Measurements from ENCODE around the gene TRAPPC8. TPM values are rescaled to one million over a fixed set of nuclear protein-coding genes. Genes with fewer than 3 reads are reported as not detected.
"Not testable (repeated sequence)": the region's sequence is repeated elsewhere in the genome, so short reads cannot be mapped to it uniquely, and the experiment has no call there.

Gene TRAPPC8, protein sequence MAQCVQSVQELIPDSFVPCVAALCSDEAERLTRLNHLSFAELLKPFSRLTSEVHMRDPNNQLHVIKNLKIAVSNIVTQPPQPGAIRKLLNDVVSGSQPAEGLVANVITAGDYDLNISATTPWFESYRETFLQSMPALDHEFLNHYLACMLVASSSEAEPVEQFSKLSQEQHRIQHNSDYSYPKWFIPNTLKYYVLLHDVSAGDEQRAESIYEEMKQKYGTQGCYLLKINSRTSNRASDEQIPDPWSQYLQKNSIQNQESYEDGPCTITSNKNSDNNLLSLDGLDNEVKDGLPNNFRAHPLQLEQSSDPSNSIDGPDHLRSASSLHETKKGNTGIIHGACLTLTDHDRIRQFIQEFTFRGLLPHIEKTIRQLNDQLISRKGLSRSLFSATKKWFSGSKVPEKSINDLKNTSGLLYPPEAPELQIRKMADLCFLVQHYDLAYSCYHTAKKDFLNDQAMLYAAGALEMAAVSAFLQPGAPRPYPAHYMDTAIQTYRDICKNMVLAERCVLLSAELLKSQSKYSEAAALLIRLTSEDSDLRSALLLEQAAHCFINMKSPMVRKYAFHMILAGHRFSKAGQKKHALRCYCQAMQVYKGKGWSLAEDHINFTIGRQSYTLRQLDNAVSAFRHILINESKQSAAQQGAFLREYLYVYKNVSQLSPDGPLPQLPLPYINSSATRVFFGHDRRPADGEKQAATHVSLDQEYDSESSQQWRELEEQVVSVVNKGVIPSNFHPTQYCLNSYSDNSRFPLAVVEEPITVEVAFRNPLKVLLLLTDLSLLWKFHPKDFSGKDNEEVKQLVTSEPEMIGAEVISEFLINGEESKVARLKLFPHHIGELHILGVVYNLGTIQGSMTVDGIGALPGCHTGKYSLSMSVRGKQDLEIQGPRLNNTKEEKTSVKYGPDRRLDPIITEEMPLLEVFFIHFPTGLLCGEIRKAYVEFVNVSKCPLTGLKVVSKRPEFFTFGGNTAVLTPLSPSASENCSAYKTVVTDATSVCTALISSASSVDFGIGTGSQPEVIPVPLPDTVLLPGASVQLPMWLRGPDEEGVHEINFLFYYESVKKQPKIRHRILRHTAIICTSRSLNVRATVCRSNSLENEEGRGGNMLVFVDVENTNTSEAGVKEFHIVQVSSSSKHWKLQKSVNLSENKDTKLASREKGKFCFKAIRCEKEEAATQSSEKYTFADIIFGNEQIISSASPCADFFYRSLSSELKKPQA (N-terminal part only)
- total RNA-seq = 39.3 and 43.4 TPM in 2 replicates

DNA sequence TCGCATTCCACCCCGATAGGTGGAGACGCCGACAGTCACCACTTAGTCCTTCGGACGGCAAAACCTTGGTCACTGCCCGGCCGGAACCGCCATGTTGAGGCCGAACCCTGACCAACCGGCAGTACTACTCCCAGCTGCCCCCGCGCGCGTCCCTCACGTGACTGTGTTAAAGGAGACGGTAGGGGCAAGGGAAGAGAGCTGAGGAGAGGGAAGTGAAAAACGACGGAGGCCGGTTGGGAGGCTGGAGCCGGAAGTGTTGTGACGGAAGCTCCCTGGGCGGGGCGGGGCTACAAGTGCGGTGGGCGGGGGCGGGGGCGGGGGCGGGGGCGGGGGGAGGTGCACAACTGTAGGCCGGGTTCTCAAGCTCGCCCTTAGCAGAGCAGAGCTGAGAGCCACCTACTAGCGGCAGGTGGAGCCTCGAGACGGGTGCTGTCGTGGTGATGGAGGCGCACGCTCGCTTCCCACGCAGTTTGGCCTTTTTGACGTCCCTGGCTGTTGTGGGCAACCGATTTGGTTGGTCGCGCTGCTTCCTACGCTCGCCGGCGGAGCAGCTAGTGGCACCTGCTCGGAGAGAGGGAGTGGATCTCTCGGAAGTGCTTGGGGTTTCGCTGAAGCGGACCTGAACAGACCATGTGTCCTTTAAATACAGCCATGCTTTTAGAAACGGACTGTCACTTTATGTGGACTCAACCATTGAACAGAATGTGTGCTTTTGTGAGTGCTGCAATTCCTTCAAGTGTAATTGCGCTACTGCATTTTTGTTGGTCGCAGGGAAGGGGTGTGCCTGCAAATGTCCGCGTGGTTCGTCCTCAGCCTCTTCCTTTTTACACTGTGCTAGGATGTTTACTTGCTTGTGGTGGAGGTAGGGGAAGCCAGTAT lies at the start of gene TRAPPC8:
TSS of gene TRAPPC8 (minus strand) at position 130 of the 879 bp plus-strand sequence. CDS start 364 bp downstream, outside the sequence.
- intact Hi-C loops (cut with micrococcal nuclease) = loop anchor here (1.0 to 5.0 kb wide), 10 partner anchors 14 to 588 kb away; partner anchors contain the start of gene RNF125

DNA sequence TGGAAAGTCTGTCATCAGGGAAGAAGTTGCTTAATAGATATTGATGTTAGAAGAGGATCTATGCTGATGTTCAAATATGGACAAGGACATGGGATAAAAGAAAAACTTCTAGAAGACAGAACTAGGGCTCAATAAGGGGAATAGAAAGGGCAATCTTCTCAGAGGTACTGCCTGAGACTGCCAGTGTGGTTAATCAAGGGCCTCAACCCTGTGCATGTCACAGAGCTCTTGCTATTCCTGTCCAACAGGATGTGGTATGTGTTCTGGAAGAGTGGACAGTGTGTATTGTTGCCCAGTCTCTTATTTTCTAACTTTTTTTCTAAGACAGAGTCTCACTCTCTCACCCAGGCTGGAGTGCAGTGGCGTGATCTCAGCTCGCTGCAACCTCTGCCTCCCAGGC lies 47.9 kb upstream of the TRAPPC8 start:
- intact Hi-C loops (cut with micrococcal nuclease) = no loop called here

DNA sequence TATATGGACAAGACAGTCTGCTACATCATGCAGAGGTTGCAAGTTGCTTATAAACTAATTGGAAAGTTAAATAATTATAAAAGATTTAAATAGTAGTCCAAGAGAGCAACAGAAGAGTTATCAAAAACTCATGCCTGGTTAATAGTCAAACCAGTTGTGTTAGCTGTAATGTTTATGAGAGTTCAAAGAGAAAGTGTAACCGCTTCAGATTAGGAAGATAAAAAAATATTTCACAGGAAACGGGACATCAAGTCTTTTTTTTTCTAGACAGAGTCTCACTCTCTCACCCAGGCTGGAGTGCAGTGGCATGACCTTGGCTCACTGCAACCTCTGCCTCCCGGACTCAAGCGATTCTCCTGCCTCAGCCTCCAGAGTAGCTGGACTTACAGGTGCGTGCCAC lies 41.0 kb upstream of the TRAPPC8 start:
- intact Hi-C loops (cut with micrococcal nuclease) = loop anchor here (2.0 to 5.0 kb wide), 2 partner anchors 35 to 42 kb away; partner anchors contain the start of genes RNF125 and TRAPPC8

DNA sequence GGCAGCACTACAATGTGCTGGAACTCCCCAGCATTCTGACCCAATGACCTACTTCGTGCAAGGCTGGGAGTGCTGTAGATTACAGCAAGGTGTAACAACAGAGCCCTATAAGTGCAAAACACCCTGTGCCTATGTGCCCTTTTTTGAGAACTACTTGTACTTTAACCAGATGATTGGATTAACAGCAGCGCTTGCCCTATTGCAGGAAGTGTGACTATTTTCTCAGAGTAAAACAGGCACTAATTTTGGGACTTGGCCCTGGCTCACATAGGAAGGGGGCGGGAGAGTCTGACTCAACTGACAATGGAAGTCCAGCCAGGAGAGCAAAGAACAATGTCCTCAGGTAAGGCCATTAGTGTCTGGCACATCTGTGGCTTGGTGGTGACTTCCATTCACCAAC lies 40.1 kb upstream of the TRAPPC8 start:
- intact Hi-C loops (cut with micrococcal nuclease) = loop anchor here (5.0 kb wide), 1 partner anchor 41 kb away; the partner anchor contains the start of gene TRAPPC8

DNA sequence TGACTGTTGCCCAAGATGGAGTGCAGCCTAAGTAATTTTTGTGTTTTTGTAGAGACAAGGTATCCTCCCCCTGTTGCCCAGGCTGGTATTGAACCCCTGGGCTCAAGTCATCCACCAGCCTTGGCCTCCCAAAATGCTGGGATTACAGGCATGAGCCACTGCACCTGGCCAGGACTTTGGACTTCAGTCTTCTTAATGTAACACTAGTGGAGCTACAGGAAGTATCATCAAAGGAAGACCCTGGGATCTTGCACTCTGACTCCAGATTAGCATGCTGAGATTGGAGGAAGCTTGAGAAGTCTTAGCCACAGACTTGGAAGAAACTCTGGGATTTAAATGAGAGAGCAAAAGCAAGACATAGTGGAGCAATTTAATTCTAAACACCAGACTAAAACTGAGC lies 37.9 kb upstream of the TRAPPC8 start:
- intact Hi-C loops (cut with micrococcal nuclease) = loop anchor here (5.0 kb wide), 1 partner anchor 39 kb away; the partner anchor contains the start of gene TRAPPC8

DNA sequence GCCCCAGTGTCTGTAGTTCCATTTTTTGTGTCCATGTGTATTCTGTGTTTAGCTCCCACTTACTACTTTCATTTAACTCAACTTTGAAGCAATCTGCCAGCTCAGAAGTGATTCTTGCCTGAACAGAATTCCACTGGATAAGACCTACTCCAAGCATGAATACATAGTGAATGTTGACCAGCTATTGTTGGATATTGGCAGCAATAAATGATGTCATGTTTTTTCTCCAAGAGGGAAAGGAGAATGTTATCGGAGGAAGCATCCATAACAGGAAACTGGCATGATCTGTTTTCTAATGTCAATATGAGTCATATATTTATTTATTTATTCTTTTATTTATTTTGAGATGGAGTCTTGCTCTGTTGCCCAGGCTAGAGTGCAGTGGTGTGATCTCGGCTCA lies 36.8 kb upstream of the TRAPPC8 start:
- intact Hi-C loops (cut with micrococcal nuclease) = loop anchor here (5.0 kb wide), 1 partner anchor 37 kb away; the partner anchor contains the start of gene TRAPPC8

DNA sequence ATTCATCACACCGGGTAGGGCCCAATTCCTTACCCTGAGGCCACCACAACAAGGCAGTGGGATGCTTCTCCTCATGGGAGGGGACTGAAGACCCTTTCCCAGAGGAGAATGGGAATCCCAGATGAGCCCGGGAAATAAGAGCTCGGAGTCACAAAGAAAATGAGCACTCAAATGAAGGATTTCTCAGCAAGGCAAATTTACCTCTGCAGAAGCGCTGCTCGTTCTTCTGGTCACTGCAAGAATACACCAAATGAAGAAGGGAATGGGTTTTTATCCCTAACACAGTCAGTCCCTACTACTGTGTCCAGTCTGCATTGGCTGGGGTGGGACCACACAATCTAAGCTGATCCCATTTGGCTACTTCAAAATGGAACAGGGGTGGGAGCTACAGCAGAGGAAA lies 35.7 kb upstream of the TRAPPC8 start:
- intact Hi-C loops (cut with micrococcal nuclease) = no loop called here

DNA sequence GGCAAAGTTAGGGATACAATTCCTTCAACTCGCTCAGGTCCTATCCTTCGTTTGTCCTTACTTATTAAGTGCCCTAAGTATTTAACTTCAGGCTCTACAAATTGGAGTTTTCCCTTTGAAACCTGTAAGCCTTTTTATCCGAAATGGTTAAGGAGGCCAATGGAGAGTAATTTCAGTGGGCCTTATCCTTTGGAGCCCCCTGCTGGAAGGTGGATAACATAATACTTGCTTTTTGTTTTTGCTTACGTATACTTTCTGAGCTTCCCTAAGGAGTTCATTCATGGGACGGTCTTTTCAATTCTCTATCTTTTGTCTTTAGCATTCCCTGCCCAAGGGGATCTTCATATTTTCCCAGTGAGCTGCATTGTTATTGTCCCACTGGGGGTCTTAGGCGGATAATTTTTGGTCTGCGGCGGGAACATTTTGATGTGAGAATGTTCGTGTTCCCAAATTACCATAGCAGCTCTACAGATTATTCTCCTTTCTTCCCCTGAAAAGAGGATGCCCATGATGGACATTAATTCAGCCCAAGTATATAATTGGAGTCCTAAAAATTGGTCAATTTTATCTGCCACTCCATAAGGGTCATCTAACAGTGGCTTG lies 34.4 kb upstream of the TRAPPC8 start:
- intact Hi-C loops (cut with micrococcal nuclease) = no loop called here

DNA sequence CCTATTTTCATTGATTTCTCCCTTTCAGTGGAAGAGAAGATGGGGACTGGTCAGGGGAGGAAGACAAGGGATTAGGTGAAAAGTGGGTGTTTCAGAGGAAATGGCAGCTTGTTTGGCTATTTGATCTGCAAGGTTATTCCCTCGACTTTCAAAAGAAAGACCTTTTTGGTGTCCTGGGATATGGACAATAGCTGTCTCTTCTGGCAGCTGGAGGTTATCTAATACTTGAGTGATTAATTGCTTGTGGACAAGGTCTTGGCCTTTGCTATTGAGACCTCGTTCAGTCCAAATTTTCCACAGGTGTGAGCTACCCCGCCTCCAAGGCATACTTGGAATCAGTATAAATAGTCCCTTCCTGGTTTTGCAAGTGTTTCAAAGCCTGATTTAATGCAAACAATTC lies 33.3 kb upstream of the TRAPPC8 start:
- intact Hi-C loops (cut with micrococcal nuclease) = no loop called here

DNA sequence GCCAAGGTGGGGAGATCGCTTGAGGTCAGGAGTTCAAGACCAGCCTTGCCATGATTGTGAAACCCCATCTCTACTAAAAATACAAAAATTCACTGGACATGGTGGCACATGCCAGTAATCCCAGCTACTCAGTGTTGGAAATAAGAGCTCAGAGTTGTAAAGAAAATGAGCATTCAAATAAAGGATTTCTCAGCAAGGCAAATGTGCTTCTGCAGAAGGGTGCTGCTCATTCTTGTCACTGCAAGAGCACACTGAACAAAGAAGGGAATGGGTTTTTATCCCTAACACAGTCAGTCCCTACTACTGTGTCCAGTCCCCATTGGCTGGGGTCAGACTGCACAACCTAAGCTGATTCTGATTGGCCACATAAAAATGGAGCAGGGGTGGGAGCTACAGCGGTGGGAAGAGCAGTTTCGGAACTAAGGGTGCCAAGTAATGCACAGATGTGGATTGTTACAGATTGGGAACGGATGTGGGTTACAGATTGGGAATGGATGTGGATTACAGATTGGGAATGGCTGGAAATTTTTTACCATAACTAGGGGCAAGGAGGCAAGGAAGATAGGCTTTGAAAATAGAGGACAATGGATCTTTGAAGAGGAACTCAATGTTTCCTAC lies 31.1 kb upstream of the TRAPPC8 start:
- intact Hi-C loops (cut with micrococcal nuclease) = no loop called here

DNA sequence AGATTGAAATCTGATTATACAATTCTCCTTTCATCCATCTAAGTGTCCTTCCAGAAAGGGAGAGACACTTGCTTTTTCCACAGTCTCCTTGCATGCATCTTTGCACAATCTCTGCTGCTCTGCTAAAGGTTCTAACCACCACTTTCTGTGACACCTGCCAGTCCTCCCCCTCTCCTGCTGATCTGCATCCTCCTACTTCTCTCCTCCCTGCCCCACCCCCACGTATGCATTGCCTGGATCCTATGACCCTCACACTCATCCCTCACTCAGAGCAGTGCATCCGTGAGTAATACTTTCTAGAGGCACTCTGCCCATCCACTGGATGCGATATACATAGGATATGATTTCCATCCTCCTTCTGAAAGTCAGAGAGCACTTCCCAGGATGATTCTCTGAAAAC lies 27.7 kb upstream of the TRAPPC8 start:
- intact Hi-C loops (cut with micrococcal nuclease) = no loop called here

DNA sequence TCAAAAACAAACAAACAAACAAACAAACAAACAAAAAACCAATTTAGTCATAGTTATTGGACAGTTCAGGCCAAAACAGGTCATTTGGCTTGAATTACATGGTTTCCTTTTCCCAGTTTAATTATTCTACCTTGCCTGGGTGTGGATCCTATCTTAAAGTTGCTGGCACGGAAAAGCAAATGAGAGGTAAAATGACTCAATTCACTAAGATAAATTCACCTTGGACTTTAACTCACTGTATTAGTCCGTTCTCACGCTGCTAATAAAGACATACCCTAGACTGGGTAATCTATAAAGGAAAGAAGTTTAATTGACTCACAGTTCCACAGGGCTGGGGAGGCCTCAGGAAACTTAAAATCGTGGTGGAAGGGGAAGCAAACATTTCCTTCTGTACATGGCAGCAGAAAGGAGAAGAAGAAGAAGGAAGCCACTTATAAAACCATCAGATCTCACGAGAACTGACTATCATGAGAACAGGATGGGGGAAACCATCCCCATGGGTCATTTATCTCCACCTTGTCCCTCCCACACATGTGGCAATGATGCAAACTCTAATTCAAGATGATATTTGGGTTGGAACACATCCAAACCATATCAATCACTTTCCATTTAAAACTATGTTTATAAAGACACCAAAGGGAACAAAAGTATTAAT lies 22.5 kb upstream of the TRAPPC8 start:
- intact Hi-C loops (cut with micrococcal nuclease) = no loop called here

DNA sequence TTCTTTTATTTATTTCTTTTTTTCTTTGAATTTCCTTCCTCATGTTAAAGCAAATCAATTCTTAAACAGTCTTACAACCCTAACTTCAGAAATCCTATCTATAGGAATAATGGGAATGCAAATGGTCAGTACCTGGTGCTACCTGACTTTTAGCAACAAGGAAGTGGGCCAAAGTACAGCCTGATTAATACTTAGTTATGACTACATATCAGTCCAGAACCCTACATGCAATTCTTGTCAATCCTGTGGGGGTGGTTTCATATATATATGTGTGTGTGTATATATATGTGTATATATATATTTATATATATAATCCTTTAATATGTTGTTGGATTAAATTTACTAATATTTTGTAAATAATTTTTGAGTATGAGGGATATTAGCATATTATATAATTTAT lies 14.8 kb upstream of the TRAPPC8 start:
- intact Hi-C loops (cut with micrococcal nuclease) = loop anchor here (1.0 kb wide), 3 partner anchors 14 to 216 kb away; partner anchors contain the start of gene TRAPPC8

DNA sequence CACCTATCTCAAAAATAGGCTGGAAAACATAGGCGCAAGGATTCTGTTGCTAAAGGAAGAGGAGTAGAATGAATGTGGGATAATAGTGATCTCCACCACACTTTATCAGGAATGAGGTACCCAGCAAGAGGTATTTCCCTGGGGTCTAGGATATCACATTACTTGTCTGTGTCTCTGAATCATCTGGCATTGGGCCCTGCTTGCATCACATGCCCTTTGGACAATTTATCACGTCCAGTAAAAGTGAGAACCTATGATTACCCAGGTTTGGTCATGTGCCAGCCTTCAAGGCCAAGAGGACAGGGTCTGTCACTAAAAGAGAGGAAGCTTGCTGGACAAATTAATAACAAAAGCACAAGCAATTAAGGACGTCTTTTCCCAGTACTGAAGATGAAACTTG lies 11.4 kb upstream of the TRAPPC8 start:
- intact Hi-C loops (cut with micrococcal nuclease) = no loop called here

DNA sequence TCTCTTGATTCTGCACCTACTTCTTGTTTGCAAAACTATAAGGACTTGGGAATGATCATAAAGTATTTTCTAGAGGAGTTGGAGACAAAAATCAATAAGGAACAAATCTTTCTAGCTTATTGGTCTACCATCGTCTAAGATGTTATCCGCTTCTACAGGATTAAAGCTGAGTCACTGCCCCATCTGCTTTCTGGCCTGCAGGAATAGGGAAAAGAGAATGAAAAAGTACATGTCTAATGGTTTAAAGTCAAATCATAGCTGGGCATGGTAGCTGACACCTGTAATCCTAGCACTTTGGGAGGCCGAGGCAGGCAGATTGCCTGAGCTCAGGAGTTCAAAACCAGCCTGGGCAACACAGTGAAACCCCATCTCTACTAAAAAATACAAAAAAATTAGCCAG lies 10.8 kb upstream of the TRAPPC8 start:
- intact Hi-C loops (cut with micrococcal nuclease) = not testable (repeated sequence)

DNA sequence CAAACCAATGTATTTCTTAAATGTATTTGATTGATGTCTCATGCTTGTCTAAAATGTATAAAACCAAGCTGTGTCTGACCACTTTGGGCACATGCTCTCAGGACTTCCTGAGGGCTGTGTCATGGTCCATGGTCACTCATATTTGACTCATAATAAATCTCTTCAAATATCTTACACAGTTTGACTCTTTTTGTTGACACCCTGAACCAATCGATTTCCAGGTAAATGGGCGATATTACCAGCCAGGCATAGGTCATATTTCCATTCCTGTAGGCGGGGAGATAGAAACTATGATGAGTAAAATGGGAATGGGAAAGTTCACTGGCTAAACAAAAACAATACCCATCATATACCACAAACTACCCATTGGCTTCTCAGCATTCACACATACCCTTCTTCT lies 9.3 kb upstream of the TRAPPC8 start:
- intact Hi-C loops (cut with micrococcal nuclease) = no loop called here

DNA sequence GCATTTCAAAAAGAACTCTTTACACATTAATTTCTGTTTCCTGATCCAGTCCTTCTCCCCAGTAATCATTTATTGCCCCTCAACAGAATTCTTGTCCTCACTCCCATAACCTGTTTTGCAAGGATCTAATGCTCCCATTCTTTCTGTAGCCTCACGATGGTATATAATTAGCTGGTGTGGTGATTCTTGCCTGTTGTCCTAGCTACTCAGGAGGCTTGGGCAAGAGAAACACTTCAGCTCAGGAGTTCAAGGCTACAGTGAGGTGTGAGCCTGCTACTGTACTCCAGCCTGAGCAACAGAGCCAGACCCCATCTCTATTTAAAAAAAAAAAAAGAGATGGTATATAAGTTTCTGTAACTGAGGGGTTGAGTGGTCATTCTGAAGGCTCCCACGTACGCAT lies 7.7 kb upstream of the TRAPPC8 start:
- intact Hi-C loops (cut with micrococcal nuclease) = no loop called here

DNA sequence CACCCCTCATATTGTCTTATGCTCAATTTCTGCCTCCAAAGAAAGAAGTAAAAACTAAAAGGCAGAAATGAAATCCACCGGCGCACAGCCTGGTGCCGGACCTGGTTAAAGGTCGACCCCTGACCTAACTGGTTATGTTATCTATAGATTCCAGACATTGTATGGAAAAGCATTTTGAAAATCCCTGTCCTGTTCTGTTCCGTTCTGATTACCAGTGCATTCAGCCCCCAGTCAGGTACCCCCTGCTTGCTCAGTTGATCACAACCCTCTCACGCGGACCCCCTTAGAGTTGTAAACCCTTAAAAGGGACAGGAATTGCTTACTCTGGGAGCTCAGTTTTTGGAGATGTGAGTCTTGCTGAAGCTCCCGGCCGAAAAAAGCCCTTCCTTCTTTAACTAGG lies 5.4 kb upstream of the TRAPPC8 start:
- intact Hi-C loops (cut with micrococcal nuclease) = not testable (repeated sequence)
